TTC549 (cell line): ENCODE measurements around the gene TMEM221.

Experiments
- FAIRE-seq: peaks from 2 replicates; lab custom pipeline; 2012; peaks lifted over from hg19 to GRCh38; lab: Jason Lieb, UNC

The TMEM221 gene

GRCh38 chr19:17441241-17442021 lies 7.0 kb downstream of the TMEM221 start:
- no peak for FAIRE-seq

GRCh38 chr19:17436874-17437267 lies 11.6 kb downstream of the TMEM221 start:
- no peak for FAIRE-seq

- FAIRE-seq, result no peak
Measured at GRCh38 chr19:17436094-17436873, 12.2 kb downstream of the TMEM221 start.

GRCh38 chr19:17435218-17435617 lies 13.2 kb downstream of the TMEM221 start:
- FAIRE-seq, result no peak

GRCh38 chr19:17431417-17431816 lies 17.1 kb downstream of the TMEM221 start:
- no peak for FAIRE-seq

GRCh38 chr19:17429641-17430113 lies 18.8 kb downstream of the TMEM221 start:
- no peak for FAIRE-seq

- FAIRE-seq, result no peak
Measured at GRCh38 chr19:17424743-17425365, 23.6 kb downstream of the TMEM221 start.

- FAIRE-seq, result no peak
Measured at GRCh38 chr19:17423429-17424208, 24.8 kb downstream of the TMEM221 start.

- FAIRE-seq, result no peak
Measured at GRCh38 chr19:17421942-17422341, 26.5 kb downstream of the TMEM221 start.

GRCh38 chr19:17420475-17420924 lies 28.0 kb downstream of the TMEM221 start:
- no peak for FAIRE-seq

GRCh38 chr19:17419621-17420474 lies 28.6 kb downstream of the TMEM221 start, which contains the start of gene MVB12A:
MVB12A (plus strand) TSS chr19:17420047; CDS start chr19:17420136, 89 bp downstream.
- FAIRE-seq, result peak; percentile 96

GRCh38 chr19:17419154-17419620 lies 29.3 kb downstream of the TMEM221 start:
- FAIRE-seq, result no peak

- FAIRE-seq, result no peak
Measured at GRCh38 chr19:17418710-17419109, 29.8 kb downstream of the TMEM221 start.

GRCh38 chr19:17415121-17415520 lies 33.3 kb downstream of the TMEM221 start:
- no peak for FAIRE-seq

- FAIRE-seq, result no peak
Measured at GRCh38 chr19:17414097-17414496, 34.4 kb downstream of the TMEM221 start.

- FAIRE-seq, result no peak
Measured at GRCh38 chr19:17411801-17412200, 36.7 kb downstream of the TMEM221 start.

- no peak for FAIRE-seq
Measured at GRCh38 chr19:17409990-17410389, 38.5 kb downstream of the TMEM221 start.

- FAIRE-seq, result no peak
Measured at GRCh38 chr19:17406887-17407196, 41.6 kb downstream of the TMEM221 start.

GRCh38 chr19:17406046-17406886 lies 42.2 kb downstream of the TMEM221 start:
- FAIRE-seq, result no peak
